Kidney (tissue), 14 donors: ENCODE measurements around the gene PRDX3. TPM values are rescaled to one million over a fixed set of nuclear protein-coding genes. Genes with fewer than 3 reads are reported as not detected.

Experiments
- DNase-seq, 5 donors: peaks; one replicate each; pipeline ENCODE4 v3.0.0-alpha.2; 2013 to 2020
- FAIRE-seq: peaks from 2 replicates; lab custom pipeline; 2012; peaks lifted over from hg19 to GRCh38; lab: Jason Lieb, UNC
- H3K27ac ChIP-seq, 2 donors: one replicate each; pipeline ENCODE4 v1.7.0; 2013; ENCODE audit warnings: low read depth in 2 of 2, low read length in 2 of 2, inconsistent platforms in 1 of 2
- H3K27me3 ChIP-seq: one replicate; pipeline ENCODE4 v1.7.1; 2013; ENCODE audit warnings: low read length, inconsistent platforms; ENCODE audit not compliant: control insufficient read depth, insufficient read depth
- H3K36me3 ChIP-seq, 3 donors: one replicate each; pipeline versions ENCODE4 v1.7.0 to v1.7.1; 2013; ENCODE audit warnings: low read length in 3 of 3, control low read depth in 1 of 3, inconsistent platforms in 1 of 3; ENCODE audit not compliant: insufficient read depth in 3 of 3, control insufficient read depth in 2 of 3
- H3K4me1 ChIP-seq, 3 donors: one replicate each; pipeline versions ENCODE4 v1.7.0 to v1.7.1; 2013; ENCODE audit warnings: low read length in 3 of 3, inconsistent platforms in 1 of 3, low read depth in 1 of 3; ENCODE audit not compliant: control insufficient read depth in 2 of 3, insufficient read depth in 2 of 3
- H3K4me3 ChIP-seq, 3 donors: one replicate each; pipeline versions ENCODE4 v1.7.0 to v1.8.1; 2013; ENCODE audit warnings: low read length in 3 of 3, control low read depth in 1 of 3, inconsistent platforms in 1 of 3
- H3K9ac ChIP-seq, 3 donors: one replicate each; pipeline versions ENCODE4 v1.7.0 to v1.7.1; 2013; ENCODE audit warnings: low read length in 3 of 3, control low read depth in 1 of 3, inconsistent platforms in 1 of 3
- H3K9me3 ChIP-seq, 3 donors: one replicate each; pipeline versions ENCODE4 v1.7.0 to v1.7.1; 2013; ENCODE audit warnings: low read length in 3 of 3, control low read depth in 1 of 3, inconsistent platforms in 1 of 3; ENCODE audit not compliant: control insufficient read depth in 2 of 3, insufficient read depth in 1 of 3
- intact Hi-C: fragments of 100-400 bp; cut with DNase I; formaldehyde crosslinking; loops from one replicate; pipeline ENCODE4 v1.11.1; 2022
- polyA plus RNA-seq: library from polyadenylated mRNA; stranded (reverse); fragments of 350-450 nt; fragmentation: Illumina TruSeq; extraction: RNeasy Lipid Tissue Mini Kit (QIAGEN cat#74804); gene quantifications from one replicate; pipeline ENCODE4 v1.2.3, GENCODE V29; 2014; ENCODE audit warnings: low read depth, low replicate concordance; ENCODE audit not compliant: insufficient read depth
- total RNA-seq: library from RNA; stranded (reverse); fragmentation: NEBNext Ultra II Directional; extraction: Animal tissue kit (Norgen Biotek cat#: 25700); gene quantifications from one replicate; pipeline ENCODE4 v1.2.1, GENCODE V29; 2021
- TF ChIP-seq, protein P1 (sequence below): IDR thresholded peaks from 3 replicates; pipeline ENCODE4 v1.5.1; 2012; ENCODE audit warnings: mild to moderate bottlenecking, moderate library complexity, borderline replicate concordance; ENCODE audit not compliant: insufficient read depth; ENCODE audit errors: extremely low read depth
- donor health status: control.
- donor health status: control.
- donor health status: control.
- donor health status: control.
- donor health status: control.
- donor health status: DM: yes; HTN: yes; CAD: no.
- donor health status: Normal renal cell carcinoma (clear cell type).

PRDX3 gene
- total and polyA plus RNA-seq, 2 donors from 2014 or later: 118 to 294 TPM

DNA sequence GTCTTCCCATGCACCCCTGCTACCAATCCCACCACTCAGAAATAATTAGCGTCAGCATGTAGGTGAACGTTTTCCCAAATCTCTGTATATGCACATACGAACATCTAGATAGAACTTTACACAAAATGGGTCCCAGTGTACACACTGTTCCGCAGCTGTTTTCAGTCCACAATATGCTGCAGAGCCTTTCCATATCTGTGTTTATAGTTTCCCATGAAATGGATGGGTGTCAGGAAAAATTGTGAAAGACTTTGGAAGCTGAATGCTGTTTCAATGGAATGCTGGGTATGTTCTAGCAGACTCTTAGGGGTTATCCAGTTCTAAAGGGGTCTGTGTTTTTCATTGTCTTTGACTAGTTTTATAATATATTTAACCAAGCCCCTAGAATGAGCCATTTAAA is 42.6 kb upstream of the PRDX3 start:
- DNase-seq (no peak), FAIRE-seq (no peak)
- Histone ChIP-seq H3K27me3 (no peaks in the 10 kb centered on the region), H3K27ac (no peak overlapping the region), H3K9me3 (no peaks in the 10 kb centered on the region), H3K36me3 (no peaks in the 10 kb centered on the region), H3K4me3 (no peak overlapping the region), H3K9ac (no peak overlapping the region), H3K4me1 (peaks cover 0 to 8% (median 0%) of the 10 kb centered on the region in 3 donors)
- TF ChIP-seq, protein P1, sequence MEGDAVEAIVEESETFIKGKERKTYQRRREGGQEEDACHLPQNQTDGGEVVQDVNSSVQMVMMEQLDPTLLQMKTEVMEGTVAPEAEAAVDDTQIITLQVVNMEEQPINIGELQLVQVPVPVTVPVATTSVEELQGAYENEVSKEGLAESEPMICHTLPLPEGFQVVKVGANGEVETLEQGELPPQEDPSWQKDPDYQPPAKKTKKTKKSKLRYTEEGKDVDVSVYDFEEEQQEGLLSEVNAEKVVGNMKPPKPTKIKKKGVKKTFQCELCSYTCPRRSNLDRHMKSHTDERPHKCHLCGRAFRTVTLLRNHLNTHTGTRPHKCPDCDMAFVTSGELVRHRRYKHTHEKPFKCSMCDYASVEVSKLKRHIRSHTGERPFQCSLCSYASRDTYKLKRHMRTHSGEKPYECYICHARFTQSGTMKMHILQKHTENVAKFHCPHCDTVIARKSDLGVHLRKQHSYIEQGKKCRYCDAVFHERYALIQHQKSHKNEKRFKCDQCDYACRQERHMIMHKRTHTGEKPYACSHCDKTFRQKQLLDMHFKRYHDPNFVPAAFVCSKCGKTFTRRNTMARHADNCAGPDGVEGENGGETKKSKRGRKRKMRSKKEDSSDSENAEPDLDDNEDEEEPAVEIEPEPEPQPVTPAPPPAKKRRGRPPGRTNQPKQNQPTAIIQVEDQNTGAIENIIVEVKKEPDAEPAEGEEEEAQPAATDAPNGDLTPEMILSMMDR: no peak
- intact Hi-C loops: no loop called here

DNA sequence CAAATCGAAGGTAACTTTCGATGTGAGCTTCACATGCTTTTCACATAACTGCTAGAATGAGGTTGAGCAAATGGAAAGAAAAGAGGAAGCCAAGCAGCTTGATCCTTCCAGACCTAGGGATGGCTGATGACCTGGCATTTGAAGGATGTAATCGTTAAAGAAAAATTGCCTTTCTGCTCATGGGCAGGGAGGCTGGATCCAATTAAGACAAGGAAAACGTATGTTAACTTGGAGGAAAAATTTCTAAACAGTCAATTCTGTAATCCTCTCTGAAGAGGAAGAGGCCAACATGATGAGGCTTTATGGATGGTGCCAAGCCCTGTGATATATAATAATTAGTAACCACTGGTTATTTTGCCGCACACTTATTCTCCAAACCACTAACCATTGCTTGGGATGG is 41.3 kb upstream of the PRDX3 start:
- TF ChIP-seq, protein P1: no peak
- Histone ChIP-seq H3K9me3 (no peaks in the 10 kb centered on the region), H3K4me1 (peaks cover 0 to 8% (median 0%) of the 10 kb centered on the region in 3 donors), H3K9ac (no peak overlapping the region), H3K36me3 (no peaks in the 10 kb centered on the region), H3K4me3 (no peak overlapping the region), H3K27me3 (no peaks in the 10 kb centered on the region), H3K27ac (no peak overlapping the region)
- DNase-seq (no peak), FAIRE-seq (no peak)
- intact Hi-C loops: no loop called here

DNA sequence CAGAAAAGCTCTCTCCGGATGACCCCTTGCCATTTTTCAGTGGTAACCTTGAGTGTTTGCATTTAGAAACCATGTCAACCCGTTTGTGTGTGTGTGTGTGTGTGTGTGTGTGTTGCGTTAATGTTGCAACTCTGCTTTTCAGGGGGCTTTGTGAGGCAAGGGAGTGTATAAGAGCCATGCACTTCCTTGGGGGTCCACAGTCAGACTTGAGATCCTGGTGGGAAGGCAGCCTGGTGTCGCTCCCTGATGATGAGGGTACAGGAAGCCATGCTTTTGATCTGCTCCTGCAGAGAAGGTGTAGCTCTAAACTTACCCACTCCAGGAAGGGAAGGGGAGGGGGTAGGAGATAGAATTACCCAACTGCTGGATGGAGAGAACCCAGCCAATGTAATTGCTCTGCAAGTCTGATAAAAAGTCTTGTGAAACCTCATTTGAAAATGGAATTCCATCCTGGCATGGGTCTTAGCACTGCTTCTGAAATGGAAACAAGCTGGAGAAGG is 39.4 kb upstream of the PRDX3 start:
- peaks cover 0 to 8% (median 0%) of the 10 kb centered on the region in 3 donors for H3K4me1 ChIP-seq
- no peak overlapping the region for H3K27ac ChIP-seq
- H3K9me3 ChIP-seq: no peaks in the 10 kb centered on the region
- H3K9ac ChIP-seq: no peak overlapping the region
- H3K36me3 ChIP-seq: no peaks in the 10 kb centered on the region
- H3K27me3 ChIP-seq: no peaks in the 10 kb centered on the region
- FAIRE-seq (no peak), DNase-seq (peak in 3 of 5 donors; percentile 49 to 73 (median 61))
- TF ChIP-seq, protein P1: no peak
- no peak overlapping the region for H3K4me3 ChIP-seq
- intact Hi-C loops: no loop called here

DNA sequence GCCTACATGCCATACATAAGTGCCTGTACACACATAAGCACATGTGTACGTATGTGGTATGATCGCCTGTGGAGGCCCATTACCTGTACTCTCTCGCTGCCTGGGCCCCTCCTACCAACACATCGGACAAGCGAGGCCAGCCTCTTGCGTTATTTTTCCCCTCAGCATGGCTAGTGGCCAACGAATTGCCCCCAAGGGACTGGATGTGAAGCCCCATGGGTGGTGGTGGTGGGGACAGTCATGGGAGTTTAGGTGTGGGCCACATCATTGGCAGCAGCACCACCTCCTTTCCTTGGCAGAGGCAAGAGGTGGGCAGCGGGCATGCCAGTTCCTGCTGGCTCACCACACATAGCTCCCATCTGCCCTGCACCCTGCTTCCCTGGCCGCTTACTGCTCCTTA is 38.8 kb upstream of the PRDX3 start:
- DNase-seq (no peak), FAIRE-seq (no peak)
- Histone ChIP-seq H3K27ac (no peak overlapping the region), H3K27me3 (no peaks in the 10 kb centered on the region), H3K9ac (no peak overlapping the region), H3K36me3 (no peaks in the 10 kb centered on the region), H3K4me1 (peaks cover 0 to 5% (median 0%) of the 10 kb centered on the region in 3 donors), H3K9me3 (no peaks in the 10 kb centered on the region), H3K4me3 (no peak overlapping the region)
- intact Hi-C loops: no loop called here
- TF ChIP-seq, protein P1: no peak
